Muscle layer of duodenum (tissue), 2 donors: ENCODE data around the gene ZNF423.

ENCODE experiments used
- H3K27ac ChIP-seq: one replicate; pipeline ENCODE4 v1.7.0; 2013; ENCODE audit warnings: mild to moderate bottlenecking, low read length
- H3K27me3 ChIP-seq: one replicate; pipeline ENCODE4 v1.7.0; 2013; ENCODE audit warnings: low read depth, mild to moderate bottlenecking, control low read depth, low read length
- H3K36me3 ChIP-seq, 2 donors: one replicate each; pipeline ENCODE4 v1.7.0; 2013; ENCODE audit warnings: low read length in 2 of 2, control low read depth in 1 of 2, mild to moderate bottlenecking in 1 of 2; ENCODE audit not compliant: insufficient read depth in 2 of 2, control insufficient read depth in 1 of 2
- H3K4me1 ChIP-seq, 2 donors: one replicate each; pipeline ENCODE4 v1.7.0; 2013; ENCODE audit warnings: low read length in 2 of 2, mild to moderate bottlenecking in 2 of 2, control low read depth in 1 of 2, moderate library complexity in 1 of 2; ENCODE audit not compliant: insufficient read depth in 2 of 2, control insufficient read depth in 1 of 2
- H3K4me3 ChIP-seq, 2 donors: one replicate each; pipeline ENCODE4 v1.7.0; 2013; ENCODE audit warnings: low read length in 2 of 2, low read depth in 1 of 2, mild to moderate bottlenecking in 1 of 2
- H3K9me3 ChIP-seq, 2 donors: one replicate each; pipeline ENCODE4 v1.7.0; 2013; ENCODE audit warnings: low read length in 2 of 2, control low read depth in 1 of 2, mild to moderate bottlenecking in 1 of 2; ENCODE audit not compliant: control insufficient read depth in 1 of 2
- donor health status: healthy.

The ZNF423 gene

GRCh38 chr16:49778202-49778930 is 77.5 kb downstream of the ZNF423 start:
- Histone ChIP-seq H3K4me1 (peaks cover 0 to 18% of the 10 kb centered on the region in 2 donors), H3K27ac (no peak overlapping the region), H3K9me3 (no peaks in the 10 kb centered on the region), H3K4me3 (no peak overlapping the region), H3K36me3 (no peaks in the 10 kb centered on the region), H3K27me3 (no peaks in the 10 kb centered on the region)

- peaks cover 0 to 18% of the 10 kb centered on the region in 2 donors for H3K4me1 ChIP-seq
- H3K27me3 ChIP-seq, result no peaks in the 10 kb centered on the region
- H3K9me3 ChIP-seq, result no peaks in the 10 kb centered on the region
- no peak overlapping the region for H3K4me3 ChIP-seq
- H3K36me3 ChIP-seq, result no peaks in the 10 kb centered on the region
- no peak overlapping the region for H3K27ac ChIP-seq
These were observed 79.2 kb downstream of the ZNF423 start for GRCh38 chr16:49776734-49777133.

GRCh38 chr16:49776085-49776595 is 79.8 kb downstream of the ZNF423 start:
- Histone ChIP-seq H3K4me1 (peaks cover 0 to 18% of the 10 kb centered on the region in 2 donors), H3K36me3 (no peaks in the 10 kb centered on the region), H3K4me3 (no peak overlapping the region), H3K27ac (no peak overlapping the region), H3K27me3 (no peaks in the 10 kb centered on the region), H3K9me3 (no peaks in the 10 kb centered on the region)

GRCh38 chr16:49775581-49775980 is 80.3 kb downstream of the ZNF423 start:
- no peaks in the 10 kb centered on the region for H3K36me3 ChIP-seq
- no peaks in the 10 kb centered on the region for H3K27me3 ChIP-seq
- no peak overlapping the region for H3K27ac ChIP-seq
- peaks cover 0 to 18% of the 10 kb centered on the region in 2 donors for H3K4me1 ChIP-seq
- H3K9me3 ChIP-seq, result no peaks in the 10 kb centered on the region
- H3K4me3 ChIP-seq, result no peak overlapping the region

GRCh38 chr16:49775018-49775417 is 80.9 kb downstream of the ZNF423 start:
- H3K9me3 ChIP-seq, result no peaks in the 10 kb centered on the region
- peaks cover 0 to 18% of the 10 kb centered on the region in 2 donors for H3K4me1 ChIP-seq
- no peaks in the 10 kb centered on the region for H3K27me3 ChIP-seq
- no peaks in the 10 kb centered on the region for H3K36me3 ChIP-seq
- H3K27ac ChIP-seq, result no peak overlapping the region
- no peak overlapping the region for H3K4me3 ChIP-seq

- no peak overlapping the region for H3K27ac ChIP-seq
- H3K36me3 ChIP-seq, result no peaks in the 10 kb centered on the region
- no peaks in the 10 kb centered on the region for H3K9me3 ChIP-seq
- H3K27me3 ChIP-seq, result no peaks in the 10 kb centered on the region
- H3K4me1 ChIP-seq, result peaks cover 0 to 18% of the 10 kb centered on the region in 2 donors
- H3K4me3 ChIP-seq, result no peak overlapping the region
These were observed 82.1 kb downstream of the ZNF423 start for GRCh38 chr16:49773534-49774475.

GRCh38 chr16:49767998-49768397 is 87.9 kb downstream of the ZNF423 start:
- H3K27ac ChIP-seq, result no peak overlapping the region
- no peaks in the 10 kb centered on the region for H3K27me3 ChIP-seq
- H3K9me3 ChIP-seq, result no peaks in the 10 kb centered on the region
- H3K36me3 ChIP-seq, result no peaks in the 10 kb centered on the region
- H3K4me1 ChIP-seq, result no peaks in the 10 kb centered on the region
- no peak overlapping the region for H3K4me3 ChIP-seq

- Histone ChIP-seq H3K4me3 (no peak overlapping the region), H3K9me3 (no peaks in the 10 kb centered on the region), H3K27me3 (no peaks in the 10 kb centered on the region), H3K27ac (no peak overlapping the region), H3K36me3 (no peaks in the 10 kb centered on the region), H3K4me1 (no peaks in the 10 kb centered on the region)
These were observed 88.5 kb downstream of the ZNF423 start for GRCh38 chr16:49767414-49767813.

GRCh38 chr16:49766225-49766624 is 89.7 kb downstream of the ZNF423 start:
- H3K4me3 ChIP-seq, result no peak overlapping the region
- no peaks in the 10 kb centered on the region for H3K4me1 ChIP-seq
- no peak overlapping the region for H3K27ac ChIP-seq
- no peaks in the 10 kb centered on the region for H3K27me3 ChIP-seq
- H3K36me3 ChIP-seq, result no peaks in the 10 kb centered on the region
- H3K9me3 ChIP-seq, result no peaks in the 10 kb centered on the region

- H3K36me3 ChIP-seq, result no peaks in the 10 kb centered on the region
- no peak overlapping the region for H3K27ac ChIP-seq
- H3K9me3 ChIP-seq, result no peaks in the 10 kb centered on the region
- H3K4me1 ChIP-seq, result no peaks in the 10 kb centered on the region
- no peaks in the 10 kb centered on the region for H3K27me3 ChIP-seq
- no peak overlapping the region for H3K4me3 ChIP-seq
These were observed 92.1 kb downstream of the ZNF423 start for GRCh38 chr16:49763826-49764225.

GRCh38 chr16:49760815-49761214 is 95.1 kb downstream of the ZNF423 start:
- no peaks in the 10 kb centered on the region for H3K9me3 ChIP-seq
- H3K27ac ChIP-seq, result no peak overlapping the region

More at GRCh38 chr16:49760815-49761214, 95.1 kb downstream of the ZNF423 start:
- Histone ChIP-seq H3K27me3 (no peaks in the 10 kb centered on the region), H3K36me3 (no peaks in the 10 kb centered on the region), H3K4me3 (no peak overlapping the region), H3K4me1 (peaks cover 0 to 1% of the 10 kb centered on the region in 2 donors)
